Left lung (tissue), 10 donors: ENCODE data around the gene CWC15. TPM values are rescaled to one million over a fixed set of nuclear protein-coding genes. Genes with fewer than 3 reads are reported as not detected.
"Not testable (repeated sequence)": the region's sequence is repeated elsewhere in the genome, so short reads cannot be mapped to it uniquely, and the experiment has no call there.

Experiments
- ATAC-seq: fragments of 200-7000 bp; cut with Tn5 transposase; one replicate; pipeline ENCODE4 v1.9.1; 2020; ENCODE audit warnings: moderate library complexity
- DNase-seq, 4 donors: peaks; one replicate each; pipeline ENCODE4 v3.0.0-alpha.2; 2013 to 2020
- H3K27ac ChIP-seq, 2 donors: fragments of 200-600 bp; sonication (generic) in 1 of 2; one replicate each; pipeline versions ENCODE4 v1.5.0 to v1.8.0; 2020 to 2021
- H3K27me3 ChIP-seq, 2 donors: fragments of 200-600 bp; sonication (generic) in 1 of 2; one replicate each; pipeline versions ENCODE4 v1.5.0 to v1.8.0; 2020 to 2021
- H3K36me3 ChIP-seq, 2 donors: fragments of 200-600 bp; sonication (generic) in 1 of 2; one replicate each; pipeline versions ENCODE4 v1.5.0 to v1.8.0; 2020 to 2021
- H3K4me1 ChIP-seq, 2 donors: fragments of 200-600 bp; one replicate each; pipeline ENCODE4 v1.8.0; 2021
- H3K4me3 ChIP-seq, 2 donors: fragments of 200-600 bp; sonication (generic) in 1 of 2; one replicate each; pipeline versions ENCODE4 v1.5.0 to v1.8.0; 2020 to 2021; ENCODE audit warnings: mild to moderate bottlenecking in 1 of 2
- H3K9me3 ChIP-seq, 2 donors: fragments of 200-600 bp; sonication (generic) in 1 of 2; one replicate each; pipeline versions ENCODE4 v1.5.0 to v1.8.0; 2020 to 2021
- CTCF ChIP-seq, 2 donors: fragments of 200-600 bp; sonication (generic) in 1 of 2; IDR thresholded peaks; one replicate each; pipeline versions ENCODE4 v1.5.0 to v1.8.0; 2021; ENCODE audit warnings: antibody characterized with exemption in 2 of 2
- intact Hi-C, 2 donors: fragments of 100-400 bp; cut with DNase I; formaldehyde crosslinking; loops; one replicate each; pipeline versions ENCODE4 v1.11.2 to v1.14.2; 2022
- polyA plus RNA-seq, 6 donors: library from polyadenylated mRNA; unstranded; fragments of 120-200 nt; gene quantifications; one replicate each; pipeline ENCODE4 v1.2.1, GENCODE V29; 2013; ENCODE audit not compliant: insufficient read length in 6 of 6
- total RNA-seq, 2 donors: library from RNA; stranded (reverse); fragmentation: NEBNext Ultra II Directional; extraction: Animal tissue kit (Norgen Biotek cat#: 25700); gene quantifications; one replicate each; pipeline ENCODE4 v1.2.1, GENCODE V29; 2021
- donor health status: DM: no; HTN: yes; CAD: no.
- donor health status: DM: no; HTN: no; CAD: no.

The CWC15 gene
- total and polyA plus RNA-seq, 8 donors = 43.3 to 108 (median 97.6) TPM

GRCh38 chr11:94934362-94934761, 39.0 kb downstream of the CWC15 start:
- Histone ChIP-seq H3K4me3 (no peak overlapping the region), H3K9me3 (no peaks in the 10 kb centered on the region), H3K27me3 (no peaks in the 10 kb centered on the region), H3K36me3 (no peaks in the 10 kb centered on the region), H3K4me1 (peaks cover 0 to 13% of the 10 kb centered on the region in 2 donors), H3K27ac (peak overlapping the region; percentile 19 to 41)
- intact Hi-C loops = no loop called here
- TF ChIP-seq CTCF (IDR thresholded peaks at IDR 0.05) = no peak
- DNase-seq = no peak
- peak; percentile 14 for ATAC-seq

GRCh38 chr11:94933223-94934130, 39.9 kb downstream of the CWC15 start:
- intact Hi-C loops = no loop called here
- no peak for TF ChIP-seq CTCF (IDR thresholded peaks at IDR 0.05)
- peak; percentile 82 for ATAC-seq
- Histone ChIP-seq H3K4me3 (no peak overlapping the region), H3K27ac (peak overlapping the region in 1 of 2 donors; percentile 24), H3K27me3 (no peaks in the 10 kb centered on the region), H3K36me3 (no peaks in the 10 kb centered on the region), H3K4me1 (peaks cover 0 to 9% of the 10 kb centered on the region in 2 donors), H3K9me3 (no peaks in the 10 kb centered on the region)
- DNase-seq = peak in 2 of 4 donors; percentile 37 to 43

DNA sequence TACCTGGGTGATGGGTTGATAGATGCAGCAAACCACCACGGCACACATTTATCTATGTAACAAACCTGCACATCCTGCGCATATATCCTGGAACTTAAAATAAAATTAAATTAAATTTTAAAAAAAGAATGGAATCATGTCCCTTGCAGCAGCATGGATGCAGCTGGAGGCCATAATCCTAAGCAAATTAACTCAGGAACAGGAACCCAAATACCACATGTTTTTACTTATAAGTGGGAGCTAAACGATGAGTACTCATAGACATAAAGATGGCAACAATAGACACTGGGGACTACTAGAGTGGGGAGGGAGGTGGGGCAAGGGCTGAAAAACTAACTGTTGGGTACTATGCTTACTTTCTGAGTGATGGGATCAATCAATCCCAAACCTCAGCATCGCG, 40.9 kb downstream of the CWC15 start:
- Histone ChIP-seq H3K9me3 (no peaks in the 10 kb centered on the region), H3K27ac (no peak overlapping the region), H3K27me3 (no peaks in the 10 kb centered on the region), H3K36me3 (no peaks in the 10 kb centered on the region), H3K4me3 (no peak overlapping the region), H3K4me1 (peaks cover 6 to 11% of the 10 kb centered on the region in 2 donors)
- no peak for TF ChIP-seq CTCF (IDR thresholded peaks at IDR 0.05)
- DNase-seq (no peak), ATAC-seq (no peak)
- intact Hi-C loops = no loop called here

DNA sequence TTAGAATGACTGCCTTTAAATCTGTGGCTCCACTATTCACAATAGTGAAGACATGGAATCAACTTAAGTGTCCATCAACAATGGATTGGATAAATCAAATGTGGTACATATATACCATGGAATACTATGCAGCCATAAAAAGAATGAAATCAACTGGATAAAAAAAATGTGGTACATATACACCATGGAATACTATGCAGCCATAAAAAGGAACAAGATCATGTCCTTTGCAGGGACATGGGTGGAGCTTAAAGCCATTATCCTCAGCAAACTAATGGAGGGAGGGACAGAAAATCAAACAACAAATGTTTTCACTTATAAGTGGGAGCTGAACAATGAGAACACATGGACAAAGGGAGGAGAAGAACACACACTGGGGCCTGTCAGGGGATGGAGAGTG, 41.3 kb downstream of the CWC15 start:
- H3K4me3 ChIP-seq, intact Hi-C loops, DNase-seq: not testable (repeated sequence)

DNA sequence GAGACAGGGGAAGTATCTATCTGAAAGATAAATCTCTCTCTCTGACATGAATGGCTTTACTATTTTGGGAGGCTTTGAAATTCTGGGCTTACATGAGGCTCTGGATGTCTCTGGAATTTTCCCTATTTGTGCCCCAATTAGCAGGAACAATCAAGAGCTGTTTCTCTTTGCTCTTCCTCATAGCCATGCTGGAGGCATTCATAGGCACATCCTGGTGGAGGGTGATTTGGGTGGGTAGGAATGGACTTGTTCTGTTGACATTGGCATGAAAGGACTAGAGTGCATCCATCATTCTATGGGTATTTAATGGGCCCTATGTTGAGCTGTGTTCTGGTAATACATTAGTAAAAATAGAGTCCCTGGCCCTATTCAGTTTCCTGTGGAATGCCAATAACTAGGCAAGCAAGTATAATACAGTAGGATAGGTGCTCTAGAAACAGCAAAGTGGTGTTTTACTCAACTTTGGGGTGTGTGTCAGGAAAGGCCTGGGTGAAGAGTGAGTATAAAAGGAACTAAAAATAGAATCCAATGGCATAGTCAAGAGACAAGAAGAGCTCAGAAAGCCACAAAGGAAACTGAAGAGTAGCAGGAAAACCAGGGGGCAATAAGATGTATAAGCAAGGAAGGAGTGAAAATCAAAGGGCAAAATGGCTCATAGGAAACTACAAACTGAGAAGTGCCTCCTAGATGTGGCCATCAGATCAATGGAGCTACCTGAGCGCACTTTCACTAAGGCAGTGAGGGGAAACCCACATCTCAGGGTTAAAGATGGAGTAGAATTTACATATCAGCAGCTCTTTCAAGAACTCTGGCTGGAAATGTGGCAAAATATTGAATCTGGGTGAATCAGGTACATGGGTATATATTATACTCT, 45.0 kb downstream of the CWC15 start:
- Histone ChIP-seq H3K27ac (peak overlapping the region; percentile 57 to 74), H3K27me3 (no peaks in the 10 kb centered on the region), H3K4me3 (no peak overlapping the region), H3K9me3 (no peaks in the 10 kb centered on the region), H3K4me1 (peaks cover 17 to 30% of the 10 kb centered on the region in 2 donors), H3K36me3 (no peaks in the 10 kb centered on the region)
- ATAC-seq = no peak
- no peak for TF ChIP-seq CTCF (IDR thresholded peaks at IDR 0.05)
- intact Hi-C loops = no loop called here
- no peak for DNase-seq

More for the DNA sequence above, 41.3 kb downstream of the CWC15 start:
- H3K4me1 ChIP-seq = peaks cover 9 to 15% of the 10 kb centered on the region in 2 donors
- H3K27me3 ChIP-seq, H3K36me3 ChIP-seq, H3K27ac ChIP-seq, ATAC-seq, H3K9me3 ChIP-seq: not testable (repeated sequence)
